Tibial nerve (tissue), 4 donors: Measurements from ENCODE around the gene CTBP2.

ENCODE experiments used
- EP300 ChIP-seq, 2 donors: sonication (generic); formaldehyde crosslinking; IDR thresholded peaks; one replicate each; pipeline ENCODE4 v1.6.1; 2017; ENCODE audit warnings: antibody characterized with exemption in 2 of 2, mild to moderate bottlenecking in 1 of 2
- POLR2A ChIP-seq, 2 donors: fragments of 450-650 bp; IDR thresholded peaks; one replicate each; pipeline ENCODE4 v1.6.1; 2017; ENCODE audit warnings: antibody characterized with exemption in 2 of 2, mild to moderate bottlenecking in 2 of 2, moderate library complexity in 2 of 2
- TF ChIP-seq, protein P1 (sequence below), 5 experiments: fragments of 200-600 bp in 3 of 5; fragments of 450-650 bp in 2 of 5; sonication (generic) in 3 of 5; IDR thresholded peaks; one replicate each; pipeline ENCODE4 v1.5.1; 2016 to 2019; ENCODE audit warnings: antibody characterized with exemption in 5 of 5, mild to moderate bottlenecking in 3 of 5, moderate library complexity in 2 of 5

DNA sequence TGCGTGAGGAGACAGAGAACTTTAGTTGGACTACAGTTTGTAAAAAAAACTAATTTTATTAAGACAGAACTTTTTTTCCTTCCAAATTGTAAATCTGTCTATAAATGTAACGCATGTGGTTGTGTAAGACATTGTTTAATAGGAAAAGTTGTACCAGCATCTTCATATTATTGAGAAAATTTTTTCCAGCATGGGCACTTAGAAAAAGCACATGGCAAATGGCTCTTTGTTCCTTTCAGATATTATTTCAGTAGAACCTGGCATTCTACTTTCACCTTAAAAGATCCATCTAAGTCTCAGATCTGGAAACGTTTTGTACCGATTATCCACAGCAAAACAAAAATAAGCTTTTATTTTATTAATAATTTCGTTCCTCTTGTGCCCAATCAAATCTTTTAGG lies 175.2 kb downstream of the CTBP2 start:
- no peak for TF ChIP-seq POLR2A (IDR thresholded peaks at IDR 0.05)
- no peak for TF ChIP-seq EP300 (IDR thresholded peaks at IDR 0.05)
- TF ChIP-seq, protein P1, sequence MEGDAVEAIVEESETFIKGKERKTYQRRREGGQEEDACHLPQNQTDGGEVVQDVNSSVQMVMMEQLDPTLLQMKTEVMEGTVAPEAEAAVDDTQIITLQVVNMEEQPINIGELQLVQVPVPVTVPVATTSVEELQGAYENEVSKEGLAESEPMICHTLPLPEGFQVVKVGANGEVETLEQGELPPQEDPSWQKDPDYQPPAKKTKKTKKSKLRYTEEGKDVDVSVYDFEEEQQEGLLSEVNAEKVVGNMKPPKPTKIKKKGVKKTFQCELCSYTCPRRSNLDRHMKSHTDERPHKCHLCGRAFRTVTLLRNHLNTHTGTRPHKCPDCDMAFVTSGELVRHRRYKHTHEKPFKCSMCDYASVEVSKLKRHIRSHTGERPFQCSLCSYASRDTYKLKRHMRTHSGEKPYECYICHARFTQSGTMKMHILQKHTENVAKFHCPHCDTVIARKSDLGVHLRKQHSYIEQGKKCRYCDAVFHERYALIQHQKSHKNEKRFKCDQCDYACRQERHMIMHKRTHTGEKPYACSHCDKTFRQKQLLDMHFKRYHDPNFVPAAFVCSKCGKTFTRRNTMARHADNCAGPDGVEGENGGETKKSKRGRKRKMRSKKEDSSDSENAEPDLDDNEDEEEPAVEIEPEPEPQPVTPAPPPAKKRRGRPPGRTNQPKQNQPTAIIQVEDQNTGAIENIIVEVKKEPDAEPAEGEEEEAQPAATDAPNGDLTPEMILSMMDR (IDR thresholded peaks at IDR 0.05): no peak
